K562 (cell line): ENCODE data around the gene NXNL2. TPM values are rescaled to one million over a fixed set of nuclear protein-coding genes. Genes with fewer than 3 reads are reported as not detected.

ENCODE experiments used
- CSDE1 ChIP-seq, 2 experiments: fragments of 450-650 bp; IDR thresholded peaks; 2 replicates each; pipeline ENCODE4 v1.6.1; 2016; ENCODE audit warnings: mild to moderate bottlenecking in 1 of 2
- DPF2 ChIP-seq: fragments of 450-650 bp; IDR thresholded peaks from 2 replicates; pipeline ENCODE4 v1.6.1; 2016
- EP400 ChIP-seq: fragments of 450-650 bp; IDR thresholded peaks from 2 replicates; pipeline ENCODE4 v1.6.1; 2017; ENCODE audit warnings: antibody characterized with exemption, mild to moderate bottlenecking, moderate library complexity
- SLC30A9 ChIP-seq: fragments of 250-450 bp; sonication (Bioruptor Pico); IDR thresholded peaks from 2 replicates; pipeline ENCODE4 v1.8.0; 2022; ENCODE audit warnings: mild to moderate bottlenecking, moderate library complexity
- TAF15 ChIP-seq: fragments of 200-400 bp; formaldehyde crosslinking; IDR thresholded peaks from 2 replicates; pipeline ENCODE4 v1.6.1; 2017; ENCODE audit warnings: mild to moderate bottlenecking, low read depth, low read length, moderate library complexity
- ZBTB7A ChIP-seq: IDR thresholded peaks from 2 replicates; pipeline ENCODE4 v1.6.1; 2011; ENCODE audit warnings: low read depth, mild to moderate bottlenecking, low read length, moderate library complexity, borderline replicate concordance; ENCODE audit not compliant: control insufficient read depth
- ZKSCAN3 ChIP-seq: fragments of 250-450 bp; sonication (Bioruptor Pico); IDR thresholded peaks from 2 replicates; pipeline ENCODE4 v1.4.0; 2020
- polyA plus RNA-seq, 8 experiments: library from polyadenylated mRNA; depleted of rRNA in 4 of 8; stranded (reverse) in 5 of 8; unstranded in 3 of 8; fragments of >200 nt; fragmentation: Nextera tagmentation in 2 of 8; fragmentation: Illumina TruSeq in 1 of 8; extraction: Ambion mirVana in 2 of 8; extraction: Trizol in 1 of 8; gene quantifications; 2 replicates each; pipeline versions ENCODE4 v1.2.1 to v1.2.3, GENCODE V29; 2011 to 2014; ENCODE audit warnings: inconsistent platforms in 1 of 8, missing spikeins in 1 of 8
- total RNA-seq, 7 experiments: library from RNA; depleted of rRNA in 6 of 7; stranded (reverse); fragments of >200 nt in 6 of 7; fragmentation: Illumina TruSeq in 2 of 7; extraction: Trizol in 2 of 7; gene quantifications; 2 replicates each; pipeline versions ENCODE4 v1.2.1 to v1.2.3, GENCODE V29; 2011 to 2021; ENCODE audit warnings: low replicate concordance in 1 of 7
- TF ChIP-seq, protein P1 (sequence below): sonication (generic); formaldehyde crosslinking; IDR thresholded peaks from 2 replicates; pipeline ENCODE4 v1.8.1; 2023; ENCODE audit warnings: missing genetic modification reagents, mild to moderate bottlenecking, borderline replicate concordance
- TF ChIP-seq, protein P2 (sequence below): sonication (generic); formaldehyde crosslinking; IDR thresholded peaks from 2 replicates; pipeline ENCODE4 v1.8.1; 2023; ENCODE audit warnings: mild to moderate bottlenecking, missing genetic modification reagents
- TF ChIP-seq, protein P3 (sequence below): sonication (generic); formaldehyde crosslinking; IDR thresholded peaks from 2 replicates; pipeline ENCODE4 v1.8.0; 2022; ENCODE audit warnings: mild to moderate bottlenecking, missing genetic modification reagents

NXNL2 gene
- total and polyA plus RNA-seq, 9 of the 15 experiments (the other 6 are each of a cell fraction or from before 2014, with no cell fraction given) = 0.15 to 0.19 TPM; not detected in 7

DNA sequence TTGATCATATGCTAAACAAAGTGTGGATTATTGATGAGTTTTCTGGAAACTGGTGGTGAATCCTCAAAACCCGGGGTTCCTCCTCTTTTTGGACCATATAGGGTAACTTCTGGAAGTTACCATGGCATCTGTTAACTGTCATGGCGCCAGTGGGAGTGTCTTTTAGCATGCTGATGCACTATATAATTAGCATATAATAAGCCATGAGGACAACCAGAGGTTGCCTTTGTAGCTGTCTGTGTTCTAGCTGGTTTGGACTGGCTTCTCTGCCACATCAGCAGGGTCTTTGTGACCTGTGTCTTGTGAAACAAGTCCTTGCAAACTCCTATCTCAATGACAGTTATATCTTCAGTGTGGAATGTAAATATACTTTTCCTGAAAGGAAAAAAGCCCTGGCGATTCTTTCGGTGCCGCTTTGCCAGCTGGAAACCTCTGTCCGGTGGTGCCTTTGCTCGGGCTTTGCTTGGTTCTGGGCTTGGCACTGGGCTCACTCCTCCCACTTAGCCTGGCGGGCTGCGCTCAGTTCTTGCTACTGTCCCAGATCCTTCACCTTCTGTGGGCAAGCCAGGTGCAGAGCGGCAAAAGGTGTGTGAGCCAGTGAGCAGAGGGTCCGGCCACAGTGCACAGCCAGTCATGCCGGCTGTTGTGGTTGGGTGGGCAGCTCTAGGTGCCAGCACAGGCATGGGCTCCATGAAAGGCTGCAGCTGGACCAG, 20.4 kb downstream of the NXNL2 start (continued):
- no peak for TF ChIP-seq SLC30A9 (CRISPR knock-in tag)
- no peak for TF ChIP-seq TAF15
- TF ChIP-seq ZBTB7A = no peak
- TF ChIP-seq DPF2 = no peak
- no peak for TF ChIP-seq ZKSCAN3 (CRISPR knock-in tag)
- TF ChIP-seq, protein P1, sequence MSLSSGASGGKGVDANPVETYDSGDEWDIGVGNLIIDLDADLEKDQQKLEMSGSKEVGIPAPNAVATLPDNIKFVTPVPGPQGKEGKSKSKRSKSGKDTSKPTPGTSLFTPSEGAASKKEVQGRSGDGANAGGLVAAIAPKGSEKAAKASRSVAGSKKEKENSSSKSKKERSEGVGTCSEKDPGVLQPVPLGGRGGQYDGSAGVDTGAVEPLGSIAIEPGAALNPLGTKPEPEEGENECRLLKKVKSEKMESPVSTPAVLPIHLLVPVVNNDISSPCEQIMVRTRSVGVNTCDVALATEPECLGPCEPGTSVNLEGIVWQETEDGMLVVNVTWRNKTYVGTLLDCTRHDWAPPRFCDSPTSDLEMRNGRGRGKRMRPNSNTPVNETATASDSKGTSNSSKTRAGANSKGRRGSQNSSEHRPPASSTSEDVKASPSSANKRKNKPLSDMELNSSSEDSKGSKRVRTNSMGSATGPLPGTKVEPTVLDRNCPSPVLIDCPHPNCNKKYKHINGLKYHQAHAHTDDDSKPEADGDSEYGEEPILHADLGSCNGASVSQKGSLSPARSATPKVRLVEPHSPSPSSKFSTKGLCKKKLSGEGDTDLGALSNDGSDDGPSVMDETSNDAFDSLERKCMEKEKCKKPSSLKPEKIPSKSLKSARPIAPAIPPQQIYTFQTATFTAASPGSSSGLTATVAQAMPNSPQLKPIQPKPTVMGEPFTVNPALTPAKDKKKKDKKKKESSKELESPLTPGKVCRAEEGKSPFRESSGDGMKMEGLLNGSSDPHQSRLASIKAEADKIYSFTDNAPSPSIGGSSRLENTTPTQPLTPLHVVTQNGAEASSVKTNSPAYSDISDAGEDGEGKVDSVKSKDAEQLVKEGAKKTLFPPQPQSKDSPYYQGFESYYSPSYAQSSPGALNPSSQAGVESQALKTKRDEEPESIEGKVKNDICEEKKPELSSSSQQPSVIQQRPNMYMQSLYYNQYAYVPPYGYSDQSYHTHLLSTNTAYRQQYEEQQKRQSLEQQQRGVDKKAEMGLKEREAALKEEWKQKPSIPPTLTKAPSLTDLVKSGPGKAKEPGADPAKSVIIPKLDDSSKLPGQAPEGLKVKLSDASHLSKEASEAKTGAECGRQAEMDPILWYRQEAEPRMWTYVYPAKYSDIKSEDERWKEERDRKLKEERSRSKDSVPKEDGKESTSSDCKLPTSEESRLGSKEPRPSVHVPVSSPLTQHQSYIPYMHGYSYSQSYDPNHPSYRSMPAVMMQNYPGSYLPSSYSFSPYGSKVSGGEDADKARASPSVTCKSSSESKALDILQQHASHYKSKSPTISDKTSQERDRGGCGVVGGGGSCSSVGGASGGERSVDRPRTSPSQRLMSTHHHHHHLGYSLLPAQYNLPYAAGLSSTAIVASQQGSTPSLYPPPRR (CRISPR knock-in tag) = no peak
- TF ChIP-seq EP400 = no peak
- TF ChIP-seq, protein P2, sequence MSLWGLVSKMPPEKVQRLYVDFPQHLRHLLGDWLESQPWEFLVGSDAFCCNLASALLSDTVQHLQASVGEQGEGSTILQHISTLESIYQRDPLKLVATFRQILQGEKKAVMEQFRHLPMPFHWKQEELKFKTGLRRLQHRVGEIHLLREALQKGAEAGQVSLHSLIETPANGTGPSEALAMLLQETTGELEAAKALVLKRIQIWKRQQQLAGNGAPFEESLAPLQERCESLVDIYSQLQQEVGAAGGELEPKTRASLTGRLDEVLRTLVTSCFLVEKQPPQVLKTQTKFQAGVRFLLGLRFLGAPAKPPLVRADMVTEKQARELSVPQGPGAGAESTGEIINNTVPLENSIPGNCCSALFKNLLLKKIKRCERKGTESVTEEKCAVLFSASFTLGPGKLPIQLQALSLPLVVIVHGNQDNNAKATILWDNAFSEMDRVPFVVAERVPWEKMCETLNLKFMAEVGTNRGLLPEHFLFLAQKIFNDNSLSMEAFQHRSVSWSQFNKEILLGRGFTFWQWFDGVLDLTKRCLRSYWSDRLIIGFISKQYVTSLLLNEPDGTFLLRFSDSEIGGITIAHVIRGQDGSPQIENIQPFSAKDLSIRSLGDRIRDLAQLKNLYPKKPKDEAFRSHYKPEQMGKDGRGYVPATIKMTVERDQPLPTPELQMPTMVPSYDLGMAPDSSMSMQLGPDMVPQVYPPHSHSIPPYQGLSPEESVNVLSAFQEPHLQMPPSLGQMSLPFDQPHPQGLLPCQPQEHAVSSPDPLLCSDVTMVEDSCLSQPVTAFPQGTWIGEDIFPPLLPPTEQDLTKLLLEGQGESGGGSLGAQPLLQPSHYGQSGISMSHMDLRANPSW (CRISPR knock-in tag) = no peak
- TF ChIP-seq, protein P3, sequence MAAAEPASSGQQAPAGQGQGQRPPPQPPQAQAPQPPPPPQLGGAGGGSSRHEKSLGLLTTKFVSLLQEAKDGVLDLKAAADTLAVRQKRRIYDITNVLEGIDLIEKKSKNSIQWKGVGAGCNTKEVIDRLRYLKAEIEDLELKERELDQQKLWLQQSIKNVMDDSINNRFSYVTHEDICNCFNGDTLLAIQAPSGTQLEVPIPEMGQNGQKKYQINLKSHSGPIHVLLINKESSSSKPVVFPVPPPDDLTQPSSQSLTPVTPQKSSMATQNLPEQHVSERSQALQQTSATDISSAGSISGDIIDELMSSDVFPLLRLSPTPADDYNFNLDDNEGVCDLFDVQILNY (CRISPR knock-in tag) = no peak
- no peak for TF ChIP-seq CSDE1 (IDR thresholded peaks at IDR 0.05)
